Osteoblast (primary cell): ENCODE measurements around the gene CDH4. TPM values are rescaled to one million over a fixed set of nuclear protein-coding genes. Genes with fewer than 3 reads are reported as not detected.

Experiments
- DNase-seq: peaks from one replicate; pipeline ENCODE4 v3.0.0; 2011; ENCODE audit warnings: low spot score, mixed read lengths; ENCODE audit not compliant: insufficient read length; ENCODE audit errors: missing footprints
- H2AFZ ChIP-seq: 2 replicates; pipeline ENCODE4 v1.6.0; 2011; ENCODE audit warnings: mild to moderate bottlenecking, low read length
- H3K27ac ChIP-seq: 2 replicates; pipeline ENCODE4 v1.5.1; 2011; ENCODE audit warnings: mild to moderate bottlenecking, low read depth, low read length, moderate library complexity
- H3K27me3 ChIP-seq: 2 replicates; pipeline ENCODE4 v1.6.0; 2012; ENCODE audit warnings: mild to moderate bottlenecking, control low read depth, inconsistent platforms, low read length, moderate library complexity; ENCODE audit not compliant: insufficient read depth
- H3K36me3 ChIP-seq: 2 replicates; pipeline ENCODE4 v1.5.1; 2011; ENCODE audit warnings: mild to moderate bottlenecking, low read length, control low read depth, moderate library complexity; ENCODE audit not compliant: insufficient read depth
- H3K4me1 ChIP-seq: 2 replicates; pipeline ENCODE4 v1.5.1; 2011; ENCODE audit warnings: mild to moderate bottlenecking, low read length, control low read depth, moderate library complexity; ENCODE audit not compliant: insufficient read depth
- H3K4me2 ChIP-seq: 2 replicates; pipeline ENCODE4 v1.6.0; 2011; ENCODE audit warnings: mild to moderate bottlenecking, low read length; ENCODE audit not compliant: insufficient read depth
- H3K4me3 ChIP-seq: fragments of 200-600 bp; sonication (generic); 3 replicates; pipeline ENCODE4 v1.5.1; 2012; ENCODE audit warnings: mild to moderate bottlenecking, low read length, inconsistent platforms; ENCODE audit not compliant: insufficient read depth
- H3K79me2 ChIP-seq: 2 replicates; pipeline ENCODE4 v1.6.0; 2012; ENCODE audit warnings: mild to moderate bottlenecking, low read length, control low read depth, inconsistent platforms; ENCODE audit not compliant: insufficient read depth
- H3K9me3 ChIP-seq: 2 replicates; pipeline ENCODE4 v1.5.1; 2011; ENCODE audit warnings: low read depth, low read length, control low read depth
- H4K20me1 ChIP-seq: 2 replicates; pipeline ENCODE4 v1.6.0; 2012; ENCODE audit warnings: mild to moderate bottlenecking, low read length, control low read depth; ENCODE audit not compliant: insufficient read depth
- CTCF ChIP-seq: IDR thresholded peaks from 2 replicates; pipeline ENCODE4 v1.5.1; 2011; ENCODE audit warnings: mild to moderate bottlenecking, low read depth, low read length, moderate library complexity; ENCODE audit errors: extremely low read depth
- total RNA-seq: library from RNA; depleted of rRNA; stranded (reverse); fragments of >200 nt; gene quantifications from 2 replicates; pipeline ENCODE4 v1.2.3, GENCODE V29; 2012

CDH4 gene
- total RNA-seq, 1 donor: 1.1 TPM

DNA sequence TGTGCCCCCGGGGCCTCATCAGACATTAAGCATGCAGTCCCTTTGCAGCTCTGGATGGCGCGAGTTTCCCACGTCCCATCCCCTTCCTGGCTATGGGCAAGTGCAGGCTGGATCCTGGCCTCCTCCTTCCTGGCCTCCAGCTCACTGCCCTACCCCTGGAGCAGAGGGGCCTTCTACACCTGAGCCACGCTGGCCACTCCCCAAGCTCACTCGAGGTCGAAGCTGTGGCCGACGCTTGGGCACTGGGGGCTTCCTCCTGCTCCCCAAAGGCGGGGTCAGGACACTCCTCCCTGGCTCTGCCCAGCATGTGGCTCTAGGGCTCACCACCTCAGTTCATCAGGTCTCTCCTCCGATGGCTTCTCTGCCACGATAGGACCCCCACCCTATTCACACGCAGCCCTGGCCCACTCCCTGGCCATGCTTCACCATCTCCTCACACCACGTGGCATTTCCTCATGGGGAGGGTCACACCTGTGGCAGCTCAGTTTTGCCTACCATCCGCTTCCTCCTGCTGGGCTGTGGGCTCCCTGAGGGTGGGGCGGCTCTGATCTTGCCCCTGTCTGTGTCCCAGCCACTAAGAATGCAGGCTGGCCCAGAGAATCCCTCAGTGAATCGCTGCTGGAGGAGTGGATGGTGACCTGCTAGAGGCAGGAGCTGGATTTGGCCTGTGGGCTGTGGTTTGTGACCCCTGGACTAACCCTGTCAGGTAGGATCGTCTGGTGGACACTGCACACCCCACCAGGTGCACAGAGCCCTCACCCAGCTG, 532.9 kb downstream of the CDH4 start:
- no peak for TF ChIP-seq CTCF
- no peaks in the 10 kb centered on the region for H3K9me3 ChIP-seq
- DNase-seq: peak; percentile 29
- H3K4me3 ChIP-seq: no peak overlapping the region
- H2AFZ ChIP-seq: no peak overlapping the region
- H3K36me3 ChIP-seq: no peaks in the 10 kb centered on the region
- no peaks in the 10 kb centered on the region for H3K4me1 ChIP-seq
- no peaks in the 10 kb centered on the region for H4K20me1 ChIP-seq
- no peak overlapping the region for H3K27ac ChIP-seq
- H3K27me3 ChIP-seq: no peaks in the 10 kb centered on the region
- no peak overlapping the region for H3K4me2 ChIP-seq
- H3K79me2 ChIP-seq: no peaks in the 10 kb centered on the region

DNA sequence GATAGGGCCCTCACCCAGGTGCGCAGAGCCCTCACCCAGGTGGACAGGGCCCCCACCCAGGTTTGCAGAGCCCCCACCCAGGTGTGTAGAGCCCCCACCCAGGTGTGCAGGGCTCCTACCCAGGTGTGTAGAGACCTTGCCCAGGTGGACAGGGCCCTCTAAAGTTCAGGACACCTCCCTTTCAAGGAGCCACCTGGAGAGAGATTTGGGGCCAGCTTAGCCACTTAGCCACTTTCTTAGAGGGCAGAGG, 533.4 kb downstream of the CDH4 start:
- no peak overlapping the region for H3K4me2 ChIP-seq
- DNase-seq: peak; percentile 58
- no peak overlapping the region for H3K4me3 ChIP-seq
- H4K20me1 ChIP-seq: no peaks in the 10 kb centered on the region
- no peak overlapping the region for H3K27ac ChIP-seq
- no peaks in the 10 kb centered on the region for H3K9me3 ChIP-seq
- H3K79me2 ChIP-seq: no peaks in the 10 kb centered on the region
- H3K36me3 ChIP-seq: no peaks in the 10 kb centered on the region
- no peaks in the 10 kb centered on the region for H3K4me1 ChIP-seq
- TF ChIP-seq CTCF: no peak
- H3K27me3 ChIP-seq: no peaks in the 10 kb centered on the region
- H2AFZ ChIP-seq: no peak overlapping the region

- H4K20me1 ChIP-seq: no peaks in the 10 kb centered on the region
- H3K27ac ChIP-seq: no peak overlapping the region
- no peak overlapping the region for H3K4me3 ChIP-seq
- no peak for TF ChIP-seq CTCF
- no peaks in the 10 kb centered on the region for H3K27me3 ChIP-seq
- H3K79me2 ChIP-seq: no peaks in the 10 kb centered on the region
- H2AFZ ChIP-seq: no peak overlapping the region
- H3K4me2 ChIP-seq: no peak overlapping the region
- no peaks in the 10 kb centered on the region for H3K9me3 ChIP-seq
- no peaks in the 10 kb centered on the region for H3K36me3 ChIP-seq
- DNase-seq: no peak
- H3K4me1 ChIP-seq: no peaks in the 10 kb centered on the region
Observed at GRCh38 chr20:61786230-61786629, 534.2 kb downstream of the CDH4 start.

DNA sequence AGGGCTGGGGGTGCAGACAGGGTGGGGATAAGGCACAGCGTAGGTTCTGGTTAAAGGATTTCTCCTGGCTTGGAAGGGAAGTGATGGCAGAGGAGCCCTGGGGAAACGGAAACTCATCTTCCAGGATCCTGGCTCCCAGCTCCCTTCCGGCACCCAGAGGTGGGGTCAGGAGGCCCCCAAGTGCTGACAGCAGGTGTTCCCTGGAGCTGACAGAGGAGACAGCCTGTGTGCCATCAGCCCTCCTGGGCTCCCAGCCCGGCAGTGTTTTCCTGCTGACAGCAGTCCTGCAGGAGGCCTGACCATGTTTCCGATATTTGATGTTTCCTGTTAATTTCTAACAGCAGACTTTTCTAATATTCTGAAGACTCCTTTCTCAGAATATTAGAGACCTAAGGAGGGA, 536.3 kb downstream of the CDH4 start:
- H4K20me1 ChIP-seq: no peaks in the 10 kb centered on the region

More for the DNA sequence above, 536.3 kb downstream of the CDH4 start:
- DNase-seq: no peak
- H3K79me2 ChIP-seq: no peaks in the 10 kb centered on the region
- H3K36me3 ChIP-seq: no peaks in the 10 kb centered on the region
- H3K27ac ChIP-seq: no peak overlapping the region
- TF ChIP-seq CTCF: no peak
- no peaks in the 10 kb centered on the region for H3K27me3 ChIP-seq
- H3K9me3 ChIP-seq: no peaks in the 10 kb centered on the region
- no peak overlapping the region for H3K4me2 ChIP-seq
- no peaks in the 10 kb centered on the region for H3K4me1 ChIP-seq
- H2AFZ ChIP-seq: no peak overlapping the region
- H3K4me3 ChIP-seq: no peak overlapping the region
